ENCODE data around the gene SLC1A7. TPM values are rescaled to one million over a fixed set of nuclear protein-coding genes. Genes with fewer than 3 reads are reported as not detected.

SLC1A7 gene
- total and polyA plus RNA-seq, 2 of the 13 experiments (the other 11 are each of a cell fraction or from before 2014, with no cell fraction given), result 0.04 to 2.0 TPM

- TF ChIP-seq, protein P1, sequence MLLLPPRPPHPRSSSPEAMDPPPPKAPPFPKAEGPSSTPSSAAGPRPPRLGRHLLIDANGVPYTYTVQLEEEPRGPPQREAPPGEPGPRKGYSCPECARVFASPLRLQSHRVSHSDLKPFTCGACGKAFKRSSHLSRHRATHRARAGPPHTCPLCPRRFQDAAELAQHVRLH (CRISPR knock-in tag; IDR thresholded peaks at IDR 0.05; ENCODE audit: borderline replicate concordance, low read depth), result peak; percentile 59; the same call in 1 of the 2 replicates
- TF ChIP-seq TBX3 (IDR thresholded peaks at IDR 0.05; ENCODE audit: borderline replicate concordance) (peak; percentile 85), SALL2 (CRISPR knock-in tag; IDR thresholded peaks at IDR 0.05) (peak; percentile 72; the same call in 1 of the 2 replicates), KMT2A (CRISPR knock-in tag; IDR thresholded peaks at IDR 0.05) (no peak), ATAD3A (CRISPR knock-in tag; IDR thresholded peaks at IDR 0.05) (no peak), ZNF235 (CRISPR knock-in tag; IDR thresholded peaks at IDR 0.05; ENCODE audit: borderline replicate concordance) (peak; percentile 77; the same call in 1 of the 2 replicates), ZNF564 (CRISPR knock-in tag; IDR thresholded peaks at IDR 0.05) (peak; percentile 89; the same call in 1 of the 2 replicates), NFRKB (IDR thresholded peaks at IDR 0.05) (no peak), ZNF225 (CRISPR knock-in tag; IDR thresholded peaks at IDR 0.05) (0 out of 2 replicates have a peak, but pooled peaks have one; percentile 6), CREM (IDR thresholded peaks at IDR 0.05) (peak; percentile 56; the same call in 1 of the 2 replicates), CREM (CRISPR knock-in tag; IDR thresholded peaks at IDR 0.05) (no peak), HNF1B (CRISPR knock-in tag; IDR thresholded peaks at IDR 0.05) (peak; percentile 87; the same call in 1 of the 2 replicates), U2AF1 (optimal IDR thresholded peaks at IDR 0.05; ENCODE audit: low read depth, low read length) (no peak), ZHX1 (CRISPR knock-in tag; IDR thresholded peaks at IDR 0.05; ENCODE audit: low read depth) (no peak), NONO (IDR thresholded peaks at IDR 0.05) (no peak), NONO (CRISPR knock-in tag; conservative IDR thresholded peaks at IDR 0.05) (peak; percentile 90), YEATS4 (CRISPR knock-in tag; IDR thresholded peaks at IDR 0.05; ENCODE audit: borderline replicate concordance) (peak; percentile 64; the same call in 1 of the 2 replicates)
- TF ChIP-seq, protein P2, sequence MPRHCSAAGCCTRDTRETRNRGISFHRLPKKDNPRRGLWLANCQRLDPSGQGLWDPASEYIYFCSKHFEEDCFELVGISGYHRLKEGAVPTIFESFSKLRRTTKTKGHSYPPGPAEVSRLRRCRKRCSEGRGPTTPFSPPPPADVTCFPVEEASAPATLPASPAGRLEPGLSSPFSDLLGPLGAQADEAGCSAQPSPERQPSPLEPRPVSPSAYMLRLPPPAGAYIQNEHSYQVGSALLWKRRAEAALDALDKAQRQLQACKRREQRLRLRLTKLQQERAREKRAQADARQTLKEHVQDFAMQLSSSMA (CRISPR knock-in tag; IDR thresholded peaks at IDR 0.05), result no peak
- TF ChIP-seq, protein P3, sequence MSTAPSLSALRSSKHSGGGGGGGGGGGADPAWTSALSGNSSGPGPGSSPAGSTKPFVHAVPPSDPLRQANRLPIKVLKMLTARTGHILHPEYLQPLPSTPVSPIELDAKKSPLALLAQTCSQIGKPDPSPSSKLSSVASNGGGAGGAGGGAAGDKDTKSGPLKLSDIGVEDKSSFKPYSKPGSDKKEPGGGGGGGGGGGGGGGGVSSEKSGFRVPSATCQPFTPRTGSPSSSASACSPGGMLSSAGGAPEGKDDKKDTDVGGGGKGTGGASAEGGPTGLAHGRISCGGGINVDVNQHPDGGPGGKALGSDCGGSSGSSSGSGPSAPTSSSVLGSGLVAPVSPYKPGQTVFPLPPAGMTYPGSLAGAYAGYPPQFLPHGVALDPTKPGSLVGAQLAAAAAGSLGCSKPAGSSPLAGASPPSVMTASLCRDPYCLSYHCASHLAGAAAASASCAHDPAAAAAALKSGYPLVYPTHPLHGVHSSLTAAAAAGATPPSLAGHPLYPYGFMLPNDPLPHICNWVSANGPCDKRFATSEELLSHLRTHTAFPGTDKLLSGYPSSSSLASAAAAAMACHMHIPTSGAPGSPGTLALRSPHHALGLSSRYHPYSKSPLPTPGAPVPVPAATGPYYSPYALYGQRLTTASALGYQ (CRISPR knock-in tag; IDR thresholded peaks at IDR 0.05), result peak; percentile 85; the same call in 1 of the 2 replicates
- TF ChIP-seq, protein P4, sequence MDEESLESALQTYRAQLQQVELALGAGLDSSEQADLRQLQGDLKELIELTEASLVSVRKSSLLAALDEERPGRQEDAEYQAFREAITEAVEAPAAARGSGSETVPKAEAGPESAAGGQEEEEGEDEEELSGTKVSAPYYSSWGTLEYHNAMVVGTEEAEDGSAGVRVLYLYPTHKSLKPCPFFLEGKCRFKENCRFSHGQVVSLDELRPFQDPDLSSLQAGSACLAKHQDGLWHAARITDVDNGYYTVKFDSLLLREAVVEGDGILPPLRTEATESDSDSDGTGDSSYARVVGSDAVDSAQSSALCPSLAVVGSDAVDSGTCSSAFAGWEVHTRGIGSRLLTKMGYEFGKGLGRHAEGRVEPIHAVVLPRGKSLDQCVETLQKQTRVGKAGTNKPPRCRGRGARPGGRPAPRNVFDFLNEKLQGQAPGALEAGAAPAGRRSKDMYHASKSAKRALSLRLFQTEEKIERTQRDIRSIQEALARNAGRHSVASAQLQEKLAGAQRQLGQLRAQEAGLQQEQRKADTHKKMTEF (CRISPR knock-in tag; IDR thresholded peaks at IDR 0.05), result peak; percentile 85
Measured at GRCh38 chr1:53121319-53122172, 20.9 kb downstream of the SLC1A7 start (continued).

All from HepG2 (cell line).